IPS DF 4.7 (cell line): ENCODE results near the gene E2F1.
"Not testable (repeated sequence)": the region's sequence is repeated elsewhere in the genome, so short reads cannot be mapped to it uniquely, and the experiment has no call there.

Experiments
- DNase-seq: peaks from one replicate; pipeline ENCODE4 v3.0.0-alpha.2; 2013; ENCODE audit warnings: low spot score; ENCODE audit errors: extremely low read depth

The E2F1 gene

GRCh38 chr20:33645072-33645358 lies 41.2 kb downstream of the E2F1 start:
- no peak for DNase-seq

- no peak for DNase-seq
Measured at GRCh38 chr20:33644313-33645071, 41.7 kb downstream of the E2F1 start.

DNA sequence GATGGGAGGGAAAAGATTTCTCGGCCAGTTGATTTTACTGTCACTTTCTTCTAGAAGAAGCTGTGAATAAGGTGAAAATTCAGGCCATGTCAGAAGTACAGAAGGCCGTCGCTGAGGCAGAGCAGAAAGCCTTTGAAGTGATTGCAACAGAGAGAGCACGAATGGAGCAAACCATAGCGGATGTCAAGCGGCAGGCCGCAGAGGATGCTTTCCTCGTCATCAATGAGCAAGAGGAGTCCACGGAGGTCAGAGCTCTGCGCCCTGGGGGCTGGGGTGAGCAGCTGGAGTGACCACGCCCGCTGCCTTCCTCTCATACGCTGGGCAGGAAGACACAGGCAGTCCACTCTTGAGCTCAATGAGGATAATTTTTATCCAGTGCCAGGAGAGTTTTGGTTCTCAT lies 45.9 kb downstream of the E2F1 start:
- DNase-seq, result no peak

DNA sequence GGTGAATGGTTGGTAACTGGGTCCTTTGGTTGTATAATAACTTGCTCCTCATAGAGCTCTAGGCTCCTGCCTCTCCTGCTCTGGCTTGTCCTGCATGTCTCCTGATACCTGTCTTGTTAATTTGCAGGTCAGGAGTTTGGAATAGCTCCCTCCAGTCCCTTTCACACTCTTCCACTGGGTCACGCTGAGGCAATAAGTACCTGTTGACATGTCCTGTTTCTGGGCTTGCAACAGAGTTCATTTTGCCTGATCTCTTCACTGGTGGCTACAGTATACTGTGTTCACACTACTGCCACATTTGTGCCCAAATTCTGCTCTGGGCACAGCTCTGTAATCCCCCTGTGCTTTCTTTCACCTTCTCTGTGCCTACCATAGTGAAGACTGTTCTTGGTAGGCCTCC lies 49.4 kb downstream of the E2F1 start:
- DNase-seq, result no peak

DNA sequence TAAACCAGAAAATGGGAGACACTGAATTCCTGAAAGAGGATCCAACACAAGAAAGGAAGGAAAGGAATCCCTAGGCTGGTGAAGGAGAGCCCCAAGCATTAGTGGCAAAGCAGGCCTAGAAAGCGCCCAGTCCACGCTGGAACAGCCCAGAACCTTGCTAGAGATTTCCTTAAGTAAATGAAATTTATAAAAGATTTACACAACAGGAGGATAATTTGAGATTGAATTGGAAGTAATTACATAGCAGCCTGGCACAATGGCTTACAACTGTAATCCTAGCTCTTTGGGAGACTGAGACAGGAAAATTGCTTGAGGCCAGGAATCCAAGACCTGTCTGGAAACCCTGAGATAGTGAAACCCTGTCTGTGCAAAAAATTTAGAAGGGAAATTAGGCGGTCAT lies 50.8 kb downstream of the E2F1 start:
- no peak for DNase-seq

DNA sequence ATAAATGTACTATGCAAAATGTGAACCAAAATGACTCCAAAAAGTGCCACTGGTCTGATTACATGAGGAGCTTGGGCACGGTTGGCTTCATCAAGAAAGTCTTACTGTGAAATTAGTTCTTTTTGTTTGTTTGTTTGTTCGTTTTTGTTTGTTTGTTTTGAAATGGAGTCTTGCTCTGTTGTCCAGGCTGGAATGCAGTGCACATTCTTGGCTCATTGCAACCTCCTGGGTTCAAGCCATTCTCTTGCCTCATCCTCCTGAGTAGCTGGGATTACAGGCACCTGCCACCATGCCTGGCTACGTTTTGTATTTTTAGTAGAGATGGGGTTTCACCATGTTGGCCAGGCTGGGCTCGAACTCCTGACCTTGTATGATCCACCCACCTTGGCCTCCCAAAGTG lies 54.3 kb downstream of the E2F1 start:
- not testable (repeated sequence) for DNase-seq

- DNase-seq, result no peak
Measured at GRCh38 chr20:33630507-33630906, 55.7 kb downstream of the E2F1 start.

DNA sequence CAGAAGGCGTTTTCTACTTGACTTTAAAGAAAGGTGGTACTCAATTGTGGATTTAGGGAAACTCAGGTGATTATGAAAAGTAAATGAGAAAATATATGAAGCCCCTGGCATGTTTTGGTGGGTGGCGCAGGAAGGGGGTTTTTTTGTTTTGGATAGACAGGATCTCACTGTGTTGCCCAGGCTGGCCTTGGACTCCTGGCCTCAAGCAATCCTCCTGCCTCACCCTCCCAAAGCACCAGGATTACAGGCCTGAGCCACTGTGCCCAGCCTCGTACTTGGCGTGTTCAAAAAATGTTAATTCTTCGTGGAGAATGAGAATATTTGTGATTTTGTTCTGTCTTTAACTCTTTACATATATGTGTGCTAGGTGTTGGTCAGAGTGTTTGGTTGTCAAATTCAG lies 56.2 kb downstream of the E2F1 start:
- DNase-seq, result no peak

GRCh38 chr20:33629533-33629932 lies 56.7 kb downstream of the E2F1 start:
- DNase-seq, result no peak

- DNase-seq, result no peak
Measured at GRCh38 chr20:33627577-33628216, 58.5 kb downstream of the E2F1 start.

DNA sequence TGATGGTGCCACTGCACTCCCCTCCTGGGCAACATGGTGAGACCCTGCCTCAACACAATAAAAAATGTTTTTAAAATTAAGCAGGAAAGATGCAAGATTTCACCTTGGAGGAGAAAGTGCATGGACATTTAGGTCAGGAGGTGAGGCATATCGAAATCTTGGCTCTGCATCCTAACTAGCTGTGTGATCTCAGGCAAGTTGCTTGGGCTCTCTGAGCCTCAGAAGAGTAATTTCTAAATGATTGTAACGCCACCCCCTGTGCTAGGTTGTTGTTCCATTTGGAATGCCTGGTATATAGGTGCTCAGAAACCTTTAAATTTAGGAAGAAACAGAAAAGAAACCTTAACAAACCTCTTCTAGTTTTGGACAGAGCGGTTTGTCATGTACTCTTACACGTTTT lies 60.0 kb downstream of the E2F1 start:
- no peak for DNase-seq
